Trophoblast cell (in vitro differentiated cells and primary cell): ENCODE measurements around the gene AHDC1.

Source experiments
- DNase-seq, 2 donors: peaks; one replicate each; pipeline ENCODE4 v3.0.0-alpha.2; 2016
- H2AFZ ChIP-seq: 2 replicates; pipeline ENCODE4 v1.6.1; 2013; ENCODE audit warnings: low read length, moderate library complexity, mild to moderate bottlenecking; ENCODE audit not compliant: insufficient read depth, poor library complexity
- H2AK5ac ChIP-seq: 2 replicates; pipeline ENCODE4 v1.6.1; 2013; ENCODE audit warnings: mild to moderate bottlenecking, low read length
- H2BK120ac ChIP-seq: 2 replicates; pipeline ENCODE4 v1.6.1; 2013; ENCODE audit warnings: low read length, mild to moderate bottlenecking, moderate library complexity; ENCODE audit not compliant: insufficient read depth, poor library complexity
- H2BK12ac ChIP-seq: 2 replicates; pipeline ENCODE4 v1.6.1; 2013; ENCODE audit warnings: mild to moderate bottlenecking, low read length, moderate library complexity
- H2BK5ac ChIP-seq: 2 replicates; pipeline ENCODE4 v1.6.1; 2013; ENCODE audit warnings: low read length, low read depth, moderate library complexity, mild to moderate bottlenecking; ENCODE audit not compliant: poor library complexity
- H3K14ac ChIP-seq: 2 replicates; pipeline ENCODE4 v1.6.1; 2013; ENCODE audit warnings: mild to moderate bottlenecking, low read length
- H3K18ac ChIP-seq: 2 replicates; pipeline ENCODE4 v1.6.1; 2013; ENCODE audit warnings: mild to moderate bottlenecking, low read length
- H3K23ac ChIP-seq: 2 replicates; pipeline ENCODE4 v1.6.1; 2013; ENCODE audit warnings: low read length
- H3K27ac ChIP-seq: 2 replicates; pipeline ENCODE4 v1.5.1; 2013; ENCODE audit warnings: low read depth, mild to moderate bottlenecking, inconsistent platforms, low read length, moderate library complexity
- H3K27me3 ChIP-seq: 2 replicates; pipeline ENCODE4 v1.6.1; 2013; ENCODE audit warnings: inconsistent platforms, mild to moderate bottlenecking, low read length, moderate library complexity; ENCODE audit not compliant: insufficient read depth
- H3K36me3 ChIP-seq, 2 experiments: 1 replicate in 1 of 2; 2 replicates in 1 of 2; pipeline ENCODE4 v1.6.1; 2013; ENCODE audit warnings: low read length in 2 of 2, mild to moderate bottlenecking in 2 of 2, moderate library complexity in 1 of 2; ENCODE audit not compliant: insufficient read depth in 2 of 2, control insufficient read depth in 1 of 2
- H3K4ac ChIP-seq: 2 replicates; pipeline ENCODE4 v1.6.1; 2013; ENCODE audit warnings: low read depth, mild to moderate bottlenecking, low read length, moderate library complexity
- H3K4me1 ChIP-seq, 2 experiments: 1 replicate in 1 of 2; 2 replicates in 1 of 2; pipeline ENCODE4 v1.6.1; 2013; ENCODE audit warnings: low read length in 2 of 2, mild to moderate bottlenecking in 2 of 2, moderate library complexity in 1 of 2; ENCODE audit not compliant: insufficient read depth in 2 of 2, control insufficient read depth in 1 of 2
- H3K4me2 ChIP-seq: 2 replicates; pipeline ENCODE4 v1.6.1; 2013; ENCODE audit warnings: inconsistent platforms, mild to moderate bottlenecking, low read length, moderate library complexity
- H3K4me3 ChIP-seq: 2 replicates; pipeline ENCODE4 v1.5.1; 2013; ENCODE audit warnings: mild to moderate bottlenecking, low read depth, low read length, inconsistent platforms
- H3K79me1 ChIP-seq: one replicate; pipeline ENCODE4 v1.6.1; 2013; ENCODE audit warnings: low read length
- H3K79me2 ChIP-seq: 2 replicates; pipeline ENCODE4 v1.6.1; 2013; ENCODE audit warnings: low read length, mild to moderate bottlenecking; ENCODE audit not compliant: control insufficient read depth, insufficient read depth, poor library complexity
- H3K9ac ChIP-seq: 2 replicates; pipeline ENCODE4 v1.6.1; 2013; ENCODE audit warnings: mild to moderate bottlenecking, low read length
- H3K9me3 ChIP-seq: 2 replicates; pipeline ENCODE4 v1.6.1; 2013; ENCODE audit warnings: low read depth, mild to moderate bottlenecking, control low read depth, inconsistent platforms, low read length; ENCODE audit not compliant: insufficient read depth
- H4K12ac ChIP-seq: 2 replicates; pipeline ENCODE4 v1.6.1; 2013; ENCODE audit warnings: low read depth, mild to moderate bottlenecking, low read length, moderate library complexity
- H4K8ac ChIP-seq: 2 replicates; pipeline ENCODE4 v1.6.1; 2013; ENCODE audit warnings: low read depth, mild to moderate bottlenecking, low read length, moderate library complexity
- H4K91ac ChIP-seq: one replicate; pipeline ENCODE4 v1.6.1; 2013; ENCODE audit warnings: low read depth, mild to moderate bottlenecking, low read length, moderate library complexity
- WGBS: extraction: QIAGEN DNeasy Blood & Tissue Kit; methylation state at CpG from one replicate; pipeline ENCODE4 v1.1.7; 2013; ENCODE audit warnings: missing lambda C conversion rate; ENCODE audit not compliant: insufficient read length, insufficient coverage; ENCODE audit errors: extremely low coverage; 5-methylcytosine and 5-hydroxymethylcytosine counted together

AHDC1 gene

GRCh38 chr1:27535386-27535785, 68.6 kb downstream of the AHDC1 start:
- Histone ChIP-seq H2BK5ac (no peak overlapping the region), H2AFZ (no peak overlapping the region), H2BK12ac (no peak overlapping the region), H4K91ac (no peak overlapping the region), H2AK5ac (no peak overlapping the region), H3K79me1 (peaks cover 16% of the 10 kb centered on the region), H3K27ac (no peak overlapping the region), H3K18ac (no peak overlapping the region), H3K79me2 (peaks cover 5% of the 10 kb centered on the region), H3K14ac (no peak overlapping the region), H3K4me2 (no peak overlapping the region), H2BK120ac (no peak overlapping the region), H3K4me3 (no peak overlapping the region), H4K8ac (no peak overlapping the region), H3K9ac (no peak overlapping the region), H3K4ac (no peak overlapping the region), H4K12ac (no peak overlapping the region), H3K23ac (no peak overlapping the region), H3K27me3 (no peaks in the 10 kb centered on the region), H3K4me1 (peaks cover 29 to 33% of the 10 kb centered on the region in 2 experiments), H3K36me3 (peaks cover 46 to 50% of the 10 kb centered on the region in 2 experiments), H3K9me3 (no peaks in the 10 kb centered on the region)
- no CpG with 5 or more reads among the region's 2 CpGs for WGBS
- no peak for DNase-seq

- peaks cover 24% of the 10 kb centered on the region for H3K79me1 ChIP-seq
- H3K4ac ChIP-seq, result no peak overlapping the region
- no peak for DNase-seq
- H2BK120ac ChIP-seq, result no peak overlapping the region
- H4K12ac ChIP-seq, result no peak overlapping the region
- no CpG with 5 or more reads among the region's 14 CpGs for WGBS
- no peak overlapping the region for H4K8ac ChIP-seq
- no peak overlapping the region for H2BK5ac ChIP-seq
- H3K18ac ChIP-seq, result no peak overlapping the region
- H3K9me3 ChIP-seq, result no peaks in the 10 kb centered on the region
- peaks cover 6% of the 10 kb centered on the region for H3K79me2 ChIP-seq
- no peak overlapping the region for H2AK5ac ChIP-seq
- H3K4me3 ChIP-seq, result no peak overlapping the region
- H2AFZ ChIP-seq, result no peak overlapping the region
- H3K9ac ChIP-seq, result no peak overlapping the region
- no peak overlapping the region for H3K23ac ChIP-seq
- peaks cover 33 to 34% of the 10 kb centered on the region in 2 experiments for H3K4me1 ChIP-seq
- H3K27ac ChIP-seq, result no peak overlapping the region
- H2BK12ac ChIP-seq, result no peak overlapping the region
- H3K14ac ChIP-seq, result no peak overlapping the region
- no peaks in the 10 kb centered on the region for H3K27me3 ChIP-seq
- H3K36me3 ChIP-seq, result peaks cover 39 to 40% of the 10 kb centered on the region in 2 experiments
- no peak overlapping the region for H3K4me2 ChIP-seq
- peak overlapping the region; percentile 3 for H4K91ac ChIP-seq
Observed at GRCh38 chr1:27531959-27532685, 71.8 kb downstream of the AHDC1 start.

DNA sequence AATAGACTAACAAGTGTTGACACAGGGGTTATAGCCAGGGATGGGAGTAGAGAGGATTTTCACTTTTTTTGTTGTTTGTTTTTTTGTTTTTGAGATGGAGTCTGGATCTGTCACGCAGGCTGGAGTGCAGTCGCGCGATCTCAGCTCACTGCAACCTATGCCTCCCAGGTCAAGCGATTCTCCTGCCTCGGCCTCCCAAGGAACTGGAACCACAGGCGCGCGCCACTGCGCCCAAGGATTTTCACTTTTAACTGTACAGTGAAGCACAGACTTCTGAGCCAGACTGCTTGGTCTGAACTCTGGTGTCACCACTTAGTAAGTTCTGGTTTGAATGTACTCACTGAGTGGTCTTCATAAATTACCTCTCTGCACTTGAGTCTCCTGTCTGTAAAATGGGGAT, 73.8 kb downstream of the AHDC1 start:
- Histone ChIP-seq H3K9ac (no peak overlapping the region), H2BK5ac (no peak overlapping the region), H3K79me1 (peaks cover 28% of the 10 kb centered on the region), H3K4me1 (peaks cover 41 to 42% of the 10 kb centered on the region in 2 experiments), H3K4me2 (no peak overlapping the region), H2AK5ac (no peak overlapping the region), H3K14ac (no peak overlapping the region), H3K36me3 (peaks cover 29 to 30% of the 10 kb centered on the region in 2 experiments), H3K4ac (no peak overlapping the region), H3K27me3 (no peaks in the 10 kb centered on the region), H2BK120ac (no peak overlapping the region), H2AFZ (no peak overlapping the region), H4K8ac (no peak overlapping the region), H2BK12ac (no peak overlapping the region), H3K27ac (no peak overlapping the region), H3K23ac (no peak overlapping the region), H4K91ac (no peak overlapping the region), H3K79me2 (peaks cover 3% of the 10 kb centered on the region), H3K4me3 (no peak overlapping the region), H3K18ac (no peak overlapping the region), H3K9me3 (no peaks in the 10 kb centered on the region), H4K12ac (no peak overlapping the region)
- DNase-seq, result no peak
- WGBS, result no CpG with 5 or more reads among the region's 10 CpGs

GRCh38 chr1:27529704-27530018, 74.3 kb downstream of the AHDC1 start:
- Histone ChIP-seq H3K9me3 (no peaks in the 10 kb centered on the region), H3K27me3 (no peaks in the 10 kb centered on the region), H2AFZ (peak overlapping the region; percentile 9), H4K8ac (peak overlapping the region; percentile 41), H3K9ac (no peak overlapping the region), H3K4ac (no peak overlapping the region), H2BK120ac (no peak overlapping the region), H3K4me1 (peaks cover 42 to 44% of the 10 kb centered on the region in 2 experiments), H2BK12ac (peak overlapping the region; percentile 23), H2AK5ac (no peak overlapping the region), H3K23ac (no peak overlapping the region), H3K18ac (no peak overlapping the region), H3K27ac (peak overlapping the region; percentile 10), H3K4me3 (no peak overlapping the region), H3K4me2 (no peak overlapping the region), H3K79me2 (peaks cover 3% of the 10 kb centered on the region), H3K79me1 (peaks cover 28% of the 10 kb centered on the region), H4K91ac (peak overlapping the region; percentile 28), H3K36me3 (peaks cover 23 to 26% of the 10 kb centered on the region in 2 experiments), H3K14ac (no peak overlapping the region), H4K12ac (no peak overlapping the region), H2BK5ac (no peak overlapping the region)
- no CpG with 5 or more reads among the region's 5 CpGs for WGBS
- DNase-seq, result no peak
